Loucy (cell line): ENCODE data around the gene NBEA.

ENCODE experiments used
- H2AFZ ChIP-seq: fragments of 200-600 bp; sonication (generic); 2 replicates; pipeline ENCODE4 v1.6.0; 2016; ENCODE audit warnings: antibody characterized with exemption, mild to moderate bottlenecking, low read length, moderate library complexity
- H3F3A ChIP-seq: fragments of 200-600 bp; 2 replicates; pipeline ENCODE4 v1.6.0; 2016; ENCODE audit warnings: antibody characterized with exemption, low read depth, mild to moderate bottlenecking
- H3K27me3 ChIP-seq: fragments of 200-600 bp; sonication (generic); 2 replicates; pipeline ENCODE4 v1.6.1; 2014; ENCODE audit warnings: low read length, mild to moderate bottlenecking; ENCODE audit not compliant: insufficient read depth, poor library complexity, severe bottlenecking
- H3K36me3 ChIP-seq: fragments of 200-600 bp; sonication (generic); 2 replicates; pipeline ENCODE4 v1.6.1; 2016; ENCODE audit warnings: low read length; ENCODE audit not compliant: insufficient read depth
- H3K4me1 ChIP-seq: fragments of 200-600 bp; sonication (generic); 2 replicates; pipeline ENCODE4 v1.5.1; 2014; ENCODE audit warnings: low read length, mild to moderate bottlenecking; ENCODE audit not compliant: insufficient read depth, poor library complexity, severe bottlenecking
- H3K4me2 ChIP-seq: fragments of 200-600 bp; sonication (generic); 2 replicates; pipeline ENCODE4 v1.6.0; 2014; ENCODE audit warnings: antibody characterized with exemption, low read length, low read depth, mild to moderate bottlenecking; ENCODE audit not compliant: poor library complexity, severe bottlenecking
- H3K4me3 ChIP-seq: fragments of 200-600 bp; sonication (generic); 2 replicates; pipeline ENCODE4 v1.5.1; 2014; ENCODE audit warnings: low read length, mild to moderate bottlenecking, mixed read lengths; ENCODE audit not compliant: poor library complexity, severe bottlenecking
- H3K79me2 ChIP-seq: fragments of 200-600 bp; sonication (generic); 2 replicates; pipeline ENCODE4 v1.6.1; 2014; ENCODE audit warnings: low read length; ENCODE audit not compliant: insufficient read depth
- H3K9ac ChIP-seq: fragments of 200-600 bp; sonication (generic); 2 replicates; pipeline ENCODE4 v1.6.0; 2014; ENCODE audit warnings: mild to moderate bottlenecking, low read depth, low read length, moderate library complexity; ENCODE audit not compliant: poor library complexity, severe bottlenecking
- H3K9me2 ChIP-seq: fragments of 200-600 bp; sonication (generic); replicated peaks from 2 replicates; pipeline ENCODE4 v1.6.1; 2016; ENCODE audit warnings: low read depth, low read length, mixed read lengths
- H3K9me3 ChIP-seq: fragments of 200-600 bp; sonication (generic); 2 replicates; pipeline ENCODE4 v1.6.1; 2014; ENCODE audit warnings: mild to moderate bottlenecking, antibody characterized with exemption, low read length, low read depth; ENCODE audit not compliant: insufficient read depth
- H4K20me1 ChIP-seq: fragments of 200-600 bp; sonication (generic); 2 replicates; pipeline ENCODE4 v1.6.0; 2014; ENCODE audit warnings: antibody characterized with exemption, low read length, mild to moderate bottlenecking; ENCODE audit not compliant: insufficient read depth, poor library complexity, severe bottlenecking
- CTCF ChIP-seq: fragments of 200-600 bp; sonication (generic); conservative IDR thresholded peaks from 2 replicates; pipeline ENCODE4 v1.5.1; 2014; ENCODE audit warnings: mild to moderate bottlenecking, antibody characterized with exemption, low read length
- EZH2phosphoT487 ChIP-seq: fragments of 200-600 bp; IDR thresholded peaks from 2 replicates; pipeline ENCODE4 v1.6.1; 2018; ENCODE audit warnings: antibody characterized with exemption, mild to moderate bottlenecking, moderate library complexity, borderline replicate concordance

Gene NBEA

GRCh38 chr13:35496006-35496405 is 553.9 kb downstream of the NBEA start:
- Histone ChIP-seq H3K79me2 (no peaks in the 10 kb centered on the region), H2AFZ (no peak overlapping the region), H3K9ac (no peak overlapping the region), H4K20me1 (no peaks in the 10 kb centered on the region), H3K9me3 (no peaks in the 10 kb centered on the region), H3K9me2 (no peaks in the 10 kb centered on the region), H3K4me1 (no peaks in the 10 kb centered on the region), H3K4me2 (no peak overlapping the region), H3K4me3 (no peak overlapping the region), H3K27me3 (no peaks in the 10 kb centered on the region), H3K36me3 (no peaks in the 10 kb centered on the region), H3F3A (no peaks in the 10 kb centered on the region)
- no peak for TF ChIP-seq CTCF
- no peak for TF ChIP-seq EZH2phosphoT487

- no peaks in the 10 kb centered on the region for H3K9me3 ChIP-seq
- no peak overlapping the region for H2AFZ ChIP-seq
- no peaks in the 10 kb centered on the region for H3K79me2 ChIP-seq
- TF ChIP-seq CTCF = no peak
- no peak for TF ChIP-seq EZH2phosphoT487
- no peaks in the 10 kb centered on the region for H3K9me2 ChIP-seq
- no peak overlapping the region for H3K4me2 ChIP-seq
- no peak overlapping the region for H3K4me3 ChIP-seq
- no peaks in the 10 kb centered on the region for H3F3A ChIP-seq
- H3K27me3 ChIP-seq = no peaks in the 10 kb centered on the region
- no peak overlapping the region for H3K9ac ChIP-seq
- no peaks in the 10 kb centered on the region for H3K36me3 ChIP-seq
- H3K4me1 ChIP-seq = no peaks in the 10 kb centered on the region
- no peaks in the 10 kb centered on the region for H4K20me1 ChIP-seq
These were observed 554.8 kb downstream of the NBEA start for GRCh38 chr13:35496761-35497386.

- Histone ChIP-seq H3K36me3 (no peaks in the 10 kb centered on the region), H3K9me2 (no peaks in the 10 kb centered on the region), H3K9ac (no peak overlapping the region), H3K9me3 (no peaks in the 10 kb centered on the region), H3K4me3 (no peak overlapping the region), H4K20me1 (no peaks in the 10 kb centered on the region), H3K4me2 (no peak overlapping the region), H2AFZ (no peak overlapping the region), H3K79me2 (no peaks in the 10 kb centered on the region), H3F3A (no peaks in the 10 kb centered on the region), H3K27me3 (no peaks in the 10 kb centered on the region), H3K4me1 (no peaks in the 10 kb centered on the region)
- TF ChIP-seq CTCF = no peak
- TF ChIP-seq EZH2phosphoT487 = no peak
These were observed 556.2 kb downstream of the NBEA start for GRCh38 chr13:35498231-35498630.
